B cell (primary cell): Measurements from ENCODE around the gene CDKAL1.

Experiments used
- EZH2 ChIP-seq: IDR thresholded peaks from 2 replicates; pipeline ENCODE4 v1.6.1; 2012; ENCODE audit warnings: borderline replicate concordance, low read depth, mild to moderate bottlenecking, moderate library complexity, low read length; ENCODE audit not compliant: insufficient read depth, poor library complexity, severe bottlenecking
- TF ChIP-seq, protein P1 (sequence below): fragments of 200-600 bp; IDR thresholded peaks from one replicate; pipeline ENCODE4 v1.8.0; 2022; ENCODE audit warnings: antibody characterized with exemption, mild to moderate bottlenecking

DNA sequence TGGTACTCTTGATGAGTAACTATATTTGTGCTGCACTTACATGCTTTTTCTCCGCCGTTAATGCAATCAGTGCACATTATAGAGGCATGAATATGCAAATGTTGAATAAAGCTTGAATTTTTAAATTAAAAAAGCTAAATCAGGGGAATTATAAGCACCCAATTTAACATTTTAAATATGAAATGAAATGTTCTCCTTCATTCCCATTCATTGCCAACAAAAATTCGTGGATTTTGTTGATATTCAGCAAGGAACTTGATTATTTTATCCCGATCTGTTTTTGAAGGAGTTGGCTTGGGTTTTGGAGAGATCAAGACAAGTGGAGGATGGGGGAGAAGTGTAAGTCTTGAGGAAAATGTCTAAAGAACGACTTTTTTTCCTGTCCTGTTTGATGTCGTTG lies 740.6 kb downstream of the CDKAL1 start:
- TF ChIP-seq, protein P1, sequence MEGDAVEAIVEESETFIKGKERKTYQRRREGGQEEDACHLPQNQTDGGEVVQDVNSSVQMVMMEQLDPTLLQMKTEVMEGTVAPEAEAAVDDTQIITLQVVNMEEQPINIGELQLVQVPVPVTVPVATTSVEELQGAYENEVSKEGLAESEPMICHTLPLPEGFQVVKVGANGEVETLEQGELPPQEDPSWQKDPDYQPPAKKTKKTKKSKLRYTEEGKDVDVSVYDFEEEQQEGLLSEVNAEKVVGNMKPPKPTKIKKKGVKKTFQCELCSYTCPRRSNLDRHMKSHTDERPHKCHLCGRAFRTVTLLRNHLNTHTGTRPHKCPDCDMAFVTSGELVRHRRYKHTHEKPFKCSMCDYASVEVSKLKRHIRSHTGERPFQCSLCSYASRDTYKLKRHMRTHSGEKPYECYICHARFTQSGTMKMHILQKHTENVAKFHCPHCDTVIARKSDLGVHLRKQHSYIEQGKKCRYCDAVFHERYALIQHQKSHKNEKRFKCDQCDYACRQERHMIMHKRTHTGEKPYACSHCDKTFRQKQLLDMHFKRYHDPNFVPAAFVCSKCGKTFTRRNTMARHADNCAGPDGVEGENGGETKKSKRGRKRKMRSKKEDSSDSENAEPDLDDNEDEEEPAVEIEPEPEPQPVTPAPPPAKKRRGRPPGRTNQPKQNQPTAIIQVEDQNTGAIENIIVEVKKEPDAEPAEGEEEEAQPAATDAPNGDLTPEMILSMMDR, result no peak
- TF ChIP-seq EZH2, result no peak
